Endothelial cell of umbilical vein (primary cell): ENCODE measurements around the gene PIANP. TPM values are rescaled to one million over a fixed set of nuclear protein-coding genes. Genes with fewer than 3 reads are reported as not detected.

ENCODE experiments used
- BruUV-seq: library from RNA; stranded (reverse); fragments of 400-500 nt; replicated peaks from 2 replicates; lab custom pipeline; 2021; lab: Mats Ljungman, UMichigan
- CTCF ChIA-PET: fragments of 300-600, 350-600 bp; sonication (Branson Sonifier 250); formaldehyde crosslinking; loops from one replicate; lab custom pipeline; 2021; ENCODE audit warnings: antibody characterized with exemption, inconsistent platforms; lab: Charles Lee
- POLR2A ChIA-PET: fragments of 300-600, 350-600 bp; sonication (Branson Sonifier 250); formaldehyde crosslinking; loops from one replicate; lab custom pipeline; 2021; ENCODE audit warnings: antibody characterized with exemption, inconsistent platforms; lab: Charles Lee
- DNase-seq: peaks from one replicate; pipeline ENCODE4 v3.0.0-alpha.2; 2011; ENCODE audit warnings: low read depth, low spot score
- FAIRE-seq: peaks from 2 replicates; lab custom pipeline; 2011; peaks lifted over from hg19 to GRCh38; lab: Jason Lieb, UNC
- H2AFZ ChIP-seq: 2 replicates; pipeline ENCODE4 v1.6.0; 2012; ENCODE audit warnings: low read depth, low read length, control low read depth, inconsistent platforms
- H3K27ac ChIP-seq: 2 replicates; pipeline ENCODE4 v1.5.1; 2011; ENCODE audit warnings: low read depth, mild to moderate bottlenecking, control low read depth, low read length, moderate library complexity; ENCODE audit not compliant: insufficient read depth
- H3K27me3 ChIP-seq, 2 experiments: 2 replicates each; pipeline versions ENCODE4 v1.6.0 to v1.6.1; 2011; ENCODE audit warnings: low read length in 2 of 2, mixed read lengths in 1 of 2; ENCODE audit not compliant: control insufficient read depth in 2 of 2, insufficient read depth in 2 of 2
- H3K36me3 ChIP-seq, 2 experiments: 2 replicates in 1 of 2; 3 replicates in 1 of 2; pipeline ENCODE4 v1.5.1; 2011; ENCODE audit warnings: low read length in 2 of 2, mild to moderate bottlenecking in 1 of 2, moderate library complexity in 1 of 2; ENCODE audit not compliant: control insufficient read depth in 2 of 2, insufficient read depth in 2 of 2; ENCODE audit errors: extremely low read depth in 1 of 2
- H3K4me1 ChIP-seq: 3 replicates; pipeline ENCODE4 v1.5.1; 2011; ENCODE audit warnings: mild to moderate bottlenecking, low read length; ENCODE audit not compliant: control insufficient read depth, insufficient read depth; ENCODE audit errors: extremely low read depth
- H3K4me2 ChIP-seq: 2 replicates; pipeline ENCODE4 v1.6.1; 2011; ENCODE audit warnings: low read length, control low read depth, mixed read lengths; ENCODE audit not compliant: insufficient read depth
- H3K4me3 ChIP-seq, 3 experiments: fragments of 200-600 bp in 1 of 3; sonication (generic), shearing (Covaris generic) in 1 of 3; replicated peaks in 1 of 3; 2 replicates each; pipeline ENCODE4 v1.5.1; 2011 to 2016; ENCODE audit warnings: control low read depth in 3 of 3, low read length in 3 of 3, mild to moderate bottlenecking in 2 of 3, inconsistent platforms in 1 of 3, low read depth in 1 of 3, moderate library complexity in 1 of 3; ENCODE audit not compliant: insufficient read depth in 1 of 3
- H3K79me2 ChIP-seq: 2 replicates; pipeline ENCODE4 v1.6.0; 2012; ENCODE audit warnings: low read length, inconsistent platforms; ENCODE audit not compliant: control insufficient read depth, insufficient read depth
- H3K9ac ChIP-seq: replicated peaks from 2 replicates; pipeline ENCODE3; 2011; ENCODE audit warnings: low read length, control low read depth; ENCODE audit not compliant: insufficient read depth; ENCODE audit errors: extremely low read depth
- H3K9me1 ChIP-seq: replicated peaks from 3 replicates; pipeline ENCODE4 v1.6.0; 2011; ENCODE audit warnings: mild to moderate bottlenecking, low read length; ENCODE audit not compliant: control insufficient read depth, insufficient read depth; ENCODE audit errors: extremely low read depth
- H3K9me3 ChIP-seq: replicated peaks from 2 replicates; pipeline ENCODE4 v1.5.1; 2012; ENCODE audit warnings: low read length, inconsistent platforms; ENCODE audit not compliant: control insufficient read depth, insufficient read depth
- H4K20me1 ChIP-seq: replicated peaks from 2 replicates; pipeline ENCODE3; 2011; ENCODE audit warnings: mild to moderate bottlenecking, low read length; ENCODE audit not compliant: control insufficient read depth, insufficient read depth; ENCODE audit errors: extremely low read depth
- EZH2 ChIP-seq: IDR thresholded peaks from 2 replicates; pipeline ENCODE4 v1.6.1; 2012; ENCODE audit warnings: borderline replicate concordance, low read depth, mild to moderate bottlenecking, moderate library complexity, low read length, inconsistent platforms; ENCODE audit not compliant: severe bottlenecking
- FOS ChIP-seq: IDR thresholded peaks from 2 replicates; pipeline ENCODE4 v1.6.1; 2011; ENCODE audit warnings: mild to moderate bottlenecking, low read length, moderate library complexity, borderline replicate concordance; ENCODE audit not compliant: insufficient read depth
- GATA2 ChIP-seq: IDR thresholded peaks from 2 replicates; pipeline ENCODE4 v1.7.0; 2011; ENCODE audit warnings: low read depth, mild to moderate bottlenecking, moderate library complexity, mixed read lengths, low read length; ENCODE audit not compliant: insufficient read length, insufficient read depth
- JUN ChIP-seq: IDR thresholded peaks from 2 replicates; pipeline ENCODE4 v1.6.1; 2011; ENCODE audit warnings: borderline replicate concordance, low read depth; ENCODE audit not compliant: insufficient read length, insufficient read depth
- MYC ChIP-seq: IDR thresholded peaks from one replicate; pipeline ENCODE4 v1.6.1; 2011; ENCODE audit warnings: mild to moderate bottlenecking, low read depth, low read length
- POLR2A ChIP-seq: IDR thresholded peaks from 2 replicates; pipeline ENCODE4 v1.6.1; 2012; ENCODE audit warnings: low read depth, mild to moderate bottlenecking, control low read depth, low read length
- POLR2AphosphoS5 ChIP-seq: IDR thresholded peaks from 2 replicates; pipeline ENCODE4 v1.6.1; 2012; ENCODE audit warnings: low read depth, mild to moderate bottlenecking, control low read depth, low read length, moderate library complexity; ENCODE audit not compliant: insufficient read depth
- dilution Hi-C: fragments of 300-500 bp; cut with MboI; formaldehyde crosslinking; loops from one replicate; pipeline ENCODE4 v1.15.0; 2019; ENCODE audit warnings: low sequenced_read_pairs; ENCODE audit not compliant: extremely low pct_ligation_motif_present
- intact Hi-C: fragments of 100-400 bp; cut with micrococcal nuclease; formaldehyde crosslinking; loops from one replicate; pipeline ENCODE4 v1.10.0; 2022
- polyA plus RNA-seq, 4 experiments: library from polyadenylated mRNA; depleted of rRNA in 3 of 4; stranded (reverse) in 3 of 4; unstranded in 1 of 4; fragments of >200 nt; gene quantifications; 2 replicates each; pipeline versions ENCODE4 v1.2.1 to v1.2.3, GENCODE V29; 2011 to 2012; ENCODE audit warnings: missing spikeins in 1 of 4
- total RNA-seq: library from RNA; stranded (reverse); gene quantifications from 2 replicates; pipeline ENCODE4 v1.2.3, GENCODE V29; 2021
- TF ChIP-seq, protein P1 (sequence below), 2 donors: IDR thresholded peaks; 1 replicate in 1 of 2; 2 replicates in 1 of 2; pipeline ENCODE4 v1.5.1; 2011; ENCODE audit warnings: low read length in 2 of 2, mild to moderate bottlenecking in 2 of 2, moderate library complexity in 2 of 2, control low read depth in 1 of 2, inconsistent platforms in 1 of 2, low read depth in 1 of 2; ENCODE audit not compliant: insufficient read depth in 1 of 2; ENCODE audit errors: extremely low read depth in 1 of 2
- TF ChIP-seq, protein P2 (sequence below): IDR thresholded peaks from 2 replicates; pipeline ENCODE4 v1.6.1; 2011; ENCODE audit not compliant: insufficient read depth, insufficient read length

PIANP gene
- total and polyA plus RNA-seq, 2 donors (not counting 3 experiments of a cell fraction or from before 2014, with no cell fraction given): 0.10 to 0.55 TPM

DNA sequence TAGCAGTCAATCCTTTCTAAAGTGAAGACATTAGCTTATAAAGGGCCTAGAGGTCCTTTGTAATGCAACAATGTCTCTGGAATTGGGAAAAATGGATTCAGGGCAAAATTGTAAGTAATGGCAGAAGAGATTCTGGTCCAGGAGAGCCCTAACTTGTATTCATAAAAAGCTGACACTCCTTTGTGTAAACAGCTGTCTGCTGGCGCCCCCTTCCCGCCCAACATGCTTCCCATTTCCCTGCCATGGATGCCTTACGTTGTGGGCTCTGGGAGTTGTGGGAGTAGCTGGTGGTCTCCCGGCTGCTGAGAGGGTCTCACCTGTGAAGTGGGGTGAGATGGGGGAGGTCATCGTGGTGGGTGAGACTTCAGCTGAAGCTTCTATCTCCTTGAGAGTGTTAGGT lies 55.7 kb downstream of the PIANP start:
- no peak for TF ChIP-seq POLR2A
- TF ChIP-seq, protein P1, sequence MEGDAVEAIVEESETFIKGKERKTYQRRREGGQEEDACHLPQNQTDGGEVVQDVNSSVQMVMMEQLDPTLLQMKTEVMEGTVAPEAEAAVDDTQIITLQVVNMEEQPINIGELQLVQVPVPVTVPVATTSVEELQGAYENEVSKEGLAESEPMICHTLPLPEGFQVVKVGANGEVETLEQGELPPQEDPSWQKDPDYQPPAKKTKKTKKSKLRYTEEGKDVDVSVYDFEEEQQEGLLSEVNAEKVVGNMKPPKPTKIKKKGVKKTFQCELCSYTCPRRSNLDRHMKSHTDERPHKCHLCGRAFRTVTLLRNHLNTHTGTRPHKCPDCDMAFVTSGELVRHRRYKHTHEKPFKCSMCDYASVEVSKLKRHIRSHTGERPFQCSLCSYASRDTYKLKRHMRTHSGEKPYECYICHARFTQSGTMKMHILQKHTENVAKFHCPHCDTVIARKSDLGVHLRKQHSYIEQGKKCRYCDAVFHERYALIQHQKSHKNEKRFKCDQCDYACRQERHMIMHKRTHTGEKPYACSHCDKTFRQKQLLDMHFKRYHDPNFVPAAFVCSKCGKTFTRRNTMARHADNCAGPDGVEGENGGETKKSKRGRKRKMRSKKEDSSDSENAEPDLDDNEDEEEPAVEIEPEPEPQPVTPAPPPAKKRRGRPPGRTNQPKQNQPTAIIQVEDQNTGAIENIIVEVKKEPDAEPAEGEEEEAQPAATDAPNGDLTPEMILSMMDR (IDR thresholded peaks at IDR 0.05; ENCODE audit: extremely low read depth in 1 of 2, insufficient read depth in 1 of 2, low read depth in 1 of 2, low read length in 2 of 2): peak in 1 of 2 donors; percentile 5
- Histone ChIP-seq H3K9me3 (no peaks in the 10 kb centered on the region), H3K4me2 (no peak overlapping the region), H3K4me1 (peaks cover 3% of the 10 kb centered on the region), H3K36me3 (peaks cover 0 to 2% of the 10 kb centered on the region in 2 experiments), H3K79me2 (no peaks in the 10 kb centered on the region), H4K20me1 (no peaks in the 10 kb centered on the region), H3K9me1 (no peaks in the 10 kb centered on the region), H2AFZ (no peak overlapping the region), H3K27ac (no peak overlapping the region), H3K4me3 (no peak overlapping the region), H3K27me3 (peaks cover 0 to 2% of the 10 kb centered on the region in 2 experiments), H3K9ac (no peak overlapping the region)
- no TSS peak for BruUV-seq
- dilution Hi-C loops: no loop called here
- ChIA-PET POLR2A (interaction anchor here (0.5 kb wide), 1 partner anchor 177 kb away, joined by 3 read pairs; the partner anchor contains the start of gene GPR162), CTCF (interaction anchor here (0.8 to 2.2 kb wide), 9 partner anchors 9 to 31 kb away, joined by 3 to 29 read pairs (median 4); partner anchors contain the start of gene LPAR5)
- intact Hi-C loops: no loop called here
- no peak for FAIRE-seq
- no peak for DNase-seq

DNA sequence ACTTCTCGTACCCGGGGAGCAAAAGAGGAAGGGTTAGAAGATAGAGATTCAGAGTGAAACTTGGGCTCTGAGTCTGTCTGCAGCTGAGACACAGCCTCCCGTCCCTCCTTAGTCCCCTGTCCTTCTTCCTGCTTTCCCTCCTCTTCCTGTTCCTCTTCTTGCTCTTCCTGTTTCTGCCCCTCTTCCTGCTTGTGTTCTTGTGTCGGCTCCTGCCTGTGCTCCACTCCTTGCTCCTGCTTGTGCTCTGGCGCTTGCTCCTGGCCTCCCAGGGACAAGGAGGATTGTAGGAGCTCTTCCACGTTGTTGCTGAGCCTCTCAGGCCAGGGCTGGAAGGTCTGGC lies 56.4 kb downstream of the PIANP start:
- H3K79me2 ChIP-seq: no peaks in the 10 kb centered on the region
- H3K9ac ChIP-seq: no peak overlapping the region
- H2AFZ ChIP-seq: peak overlapping the region; percentile 73
- TF ChIP-seq, protein P2, sequence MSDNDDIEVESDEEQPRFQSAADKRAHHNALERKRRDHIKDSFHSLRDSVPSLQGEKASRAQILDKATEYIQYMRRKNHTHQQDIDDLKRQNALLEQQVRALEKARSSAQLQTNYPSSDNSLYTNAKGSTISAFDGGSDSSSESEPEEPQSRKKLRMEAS: no peak
- no peak for TF ChIP-seq POLR2AphosphoS5
- TF ChIP-seq FOS: no peak
- TF ChIP-seq POLR2A: no peak
- no peak for TF ChIP-seq MYC
- TF ChIP-seq, protein P1 (IDR thresholded peaks at IDR 0.05; ENCODE audit: extremely low read depth in 1 of 2, insufficient read depth in 1 of 2, low read depth in 1 of 2, low read length in 2 of 2): no peak
- TF ChIP-seq GATA2: no peak
- no peak for TF ChIP-seq EZH2
- TF ChIP-seq JUN: no peak
- H3K36me3 ChIP-seq: peaks cover 0 to 2% of the 10 kb centered on the region in 2 experiments
- no TSS peak for BruUV-seq
- no peaks in the 10 kb centered on the region for H3K9me3 ChIP-seq
- peaks cover 4% of the 10 kb centered on the region for H3K4me1 ChIP-seq
- DNase-seq: no peak
- no peak for FAIRE-seq
- no peaks in the 10 kb centered on the region for H4K20me1 ChIP-seq
- POLR2A ChIA-PET: no interaction called here
- H3K27ac ChIP-seq: no peak overlapping the region
- intact Hi-C loops (no loop called here), dilution Hi-C loops (no loop called here)
- H3K4me2 ChIP-seq: no peak overlapping the region
- CTCF ChIA-PET: interaction anchor here (0.8 to 2.2 kb wide), 7 partner anchors 8 to 26 kb away, joined by 3 to 29 read pairs (median 4); partner anchors contain the start of gene LPAR5
- no peaks in the 10 kb centered on the region for H3K9me1 ChIP-seq
- H3K4me3 ChIP-seq: no peak overlapping the region
- H3K27me3 ChIP-seq: peaks cover 0 to 2% of the 10 kb centered on the region in 2 experiments
